GM23338 (cell line): ENCODE data around the gene CARD16. TPM values are rescaled to one million over a fixed set of nuclear protein-coding genes. Genes with fewer than 3 reads are reported as not detected.

Experiments
- ATAC-seq: fragments of 200-7000 bp; cut with Tn5 transposase; 3 replicates; pipeline ENCODE4 v1.9.1; 2020
- DNase-seq: peaks from one replicate; pipeline ENCODE4 v3.0.0-alpha.2; 2015; ENCODE audit warnings: low spot score
- H2AFZ ChIP-seq: fragments of 200-600 bp; sonication (generic); 2 replicates; pipeline ENCODE4 v1.8.0; 2016; ENCODE audit warnings: antibody characterized with exemption, mild to moderate bottlenecking, moderate library complexity
- H3F3A ChIP-seq: fragments of 200-600 bp; sonication (generic); replicated peaks from 2 replicates; pipeline ENCODE4 v1.8.0; 2017; ENCODE audit warnings: antibody characterized with exemption, mixed run types, low read depth
- H3K27ac ChIP-seq: fragments of 200-600 bp; sonication (generic); 2 replicates; pipeline ENCODE4 v1.6.1; 2016; ENCODE audit warnings: low read depth
- H3K27me3 ChIP-seq: fragments of 200-600 bp; sonication (generic); 2 replicates; pipeline ENCODE4 v1.8.0; 2016; ENCODE audit warnings: mild to moderate bottlenecking, mixed run types, moderate library complexity; ENCODE audit not compliant: insufficient read depth
- H3K36me3 ChIP-seq: fragments of 200-600 bp; sonication (generic); 2 replicates; pipeline ENCODE4 v1.8.0; 2016; ENCODE audit warnings: mild to moderate bottlenecking; ENCODE audit not compliant: insufficient read depth
- H3K4me1 ChIP-seq: fragments of 200-600 bp; sonication (generic); 2 replicates; pipeline ENCODE4 v1.8.0; 2016; ENCODE audit warnings: mild to moderate bottlenecking, moderate library complexity; ENCODE audit not compliant: insufficient read depth
- H3K4me2 ChIP-seq: fragments of 200-600 bp; sonication (generic); 2 replicates; pipeline ENCODE4 v1.7.1; 2017; ENCODE audit warnings: mixed run types
- H3K4me3 ChIP-seq: fragments of 200-600 bp; sonication (generic); 2 replicates; pipeline ENCODE4 v1.6.1; 2016; ENCODE audit warnings: mixed run types
- H3K79me2 ChIP-seq: fragments of 200-600 bp; sonication (generic); replicated peaks from 2 replicates; pipeline ENCODE4 v1.8.0; 2017; ENCODE audit warnings: mild to moderate bottlenecking; ENCODE audit not compliant: insufficient read depth
- H3K9me2 ChIP-seq: fragments of 200-600 bp; sonication (generic); 2 replicates; pipeline ENCODE4 v1.8.0; 2017; ENCODE audit not compliant: insufficient read depth
- H4K20me1 ChIP-seq: fragments of 200-600 bp; sonication (generic); replicated peaks from 2 replicates; pipeline ENCODE4 v1.8.0; 2017; ENCODE audit warnings: mild to moderate bottlenecking; ENCODE audit not compliant: insufficient read depth
- H3K27ac Mint-ChIP-seq: 2 replicates; pipeline ENCODE4 v1.8.0; 2020; ENCODE audit warnings: inconsistent platforms, mild to moderate bottlenecking, moderate library complexity, mixed read lengths
- H3K27me3 Mint-ChIP-seq: 3 replicates; pipeline ENCODE4 v1.8.0; 2022; ENCODE audit warnings: low read depth, mild to moderate bottlenecking, moderate library complexity, mixed read lengths, inconsistent platforms; ENCODE audit not compliant: insufficient read depth, poor library complexity
- H3K36me3 Mint-ChIP-seq: 3 replicates; pipeline ENCODE4 v1.8.0; 2021; ENCODE audit warnings: low read depth, mild to moderate bottlenecking, inconsistent platforms, moderate library complexity, mixed read lengths
- H3K4me1 Mint-ChIP-seq: 3 replicates; pipeline ENCODE4 v1.8.0; 2020; ENCODE audit warnings: mild to moderate bottlenecking, inconsistent platforms, mixed read lengths
- H3K4me3 Mint-ChIP-seq: 3 replicates; pipeline ENCODE4 v1.8.0; 2021; ENCODE audit warnings: moderate library complexity, mild to moderate bottlenecking, inconsistent platforms, mixed read lengths
- H3K9me3 Mint-ChIP-seq: 3 replicates; pipeline ENCODE4 v1.8.0; 2020; ENCODE audit warnings: moderate library complexity, mild to moderate bottlenecking, inconsistent platforms, mixed read lengths
- CREB1 ChIP-seq: fragments of 250-450 bp; sonication (Bioruptor Pico); IDR thresholded peaks from 2 replicates; pipeline ENCODE4 v1.5.0; 2020; ENCODE audit warnings: low read depth, mild to moderate bottlenecking, moderate library complexity
- CTCF ChIP-seq, 2 experiments: fragments of 200-600 bp in 1 of 2; sonication (generic) in 1 of 2; conservative IDR thresholded peaks; 2 replicates each; pipeline versions ENCODE4 v1.5.1 to v1.6.1; 2016 to 2017; ENCODE audit warnings: antibody characterized with exemption in 2 of 2, low read depth in 2 of 2, mild to moderate bottlenecking in 2 of 2, moderate library complexity in 1 of 2
- ETS1 ChIP-seq: IDR thresholded peaks from 2 replicates; pipeline ENCODE4 v1.6.1; 2016; ENCODE audit warnings: antibody characterized with exemption
- EZH2 ChIP-seq: fragments of 200-600 bp; sonication (generic); IDR thresholded peaks from one replicate; pipeline ENCODE4 v1.8.0; 2017; ENCODE audit warnings: antibody characterized with exemption, mild to moderate bottlenecking, low read depth; ENCODE audit not compliant: unreplicated experiment
- EZH2phosphoT487 ChIP-seq: fragments of 200-600 bp; sonication (generic); IDR thresholded peaks from one replicate; pipeline ENCODE4 v1.8.1; 2018; ENCODE audit warnings: antibody characterized with exemption; ENCODE audit not compliant: unreplicated experiment
- JUNB ChIP-seq: IDR thresholded peaks from one replicate; pipeline ENCODE4 v1.6.1; 2016; ENCODE audit warnings: antibody characterized with exemption; ENCODE audit not compliant: unreplicated experiment
- NANOG ChIP-seq: IDR thresholded peaks from 2 replicates; pipeline ENCODE4 v1.6.1; 2016; ENCODE audit warnings: antibody characterized with exemption, borderline replicate concordance
- POLR2AphosphoS5 ChIP-seq: IDR thresholded peaks from 2 replicates; pipeline ENCODE4 v1.6.1; 2016; ENCODE audit warnings: antibody characterized with exemption, low read depth
- REST ChIP-seq: IDR thresholded peaks from one replicate; pipeline ENCODE4 v1.6.1; 2018; ENCODE audit warnings: antibody characterized with exemption; ENCODE audit not compliant: unreplicated experiment
- STAT1 ChIP-seq: IDR thresholded peaks from one replicate; pipeline ENCODE4 v1.6.1; 2016; ENCODE audit warnings: antibody characterized with exemption; ENCODE audit not compliant: unreplicated experiment
- ZNF114 ChIP-seq: fragments of 250-450 bp; sonication (Bioruptor Pico); IDR thresholded peaks from 2 replicates; pipeline ENCODE4 v1.5.0; 2020; ENCODE audit warnings: mild to moderate bottlenecking, moderate library complexity
- ZNF331 ChIP-seq: fragments of 250-450 bp; sonication (Bioruptor Pico); IDR thresholded peaks from 2 replicates; pipeline ENCODE4 v1.5.0; 2020; ENCODE audit warnings: low read depth, mild to moderate bottlenecking, moderate library complexity
- ZNF462 ChIP-seq: fragments of 250-450 bp; sonication (Bioruptor Pico); IDR thresholded peaks from 2 replicates; pipeline ENCODE4 v1.5.0; 2020; ENCODE audit warnings: mild to moderate bottlenecking, moderate library complexity
- polyA plus RNA-seq: library from polyadenylated mRNA; unstranded; fragments of >200 nt; fragmentation: Nextera tagmentation; extraction: Ambion mirVana; gene quantifications from 2 replicates; pipeline ENCODE4 v1.2.1, GENCODE V29; 2016
- total RNA-seq: library from RNA; depleted of rRNA; stranded (reverse); fragments of >200 nt; shearing (Covaris generic); gene quantifications from 2 replicates; pipeline ENCODE4 v1.2.3, GENCODE V29; 2014

CARD16 gene
- total and polyA plus RNA-seq, 2 experiments from 2014 or later = not detected

- H3K4me3 Mint-ChIP-seq = no peak overlapping the region
- H3K36me3 Mint-ChIP-seq = peaks cover 5% of the 10 kb centered on the region; the same call in 1 of the 3 replicates
- H3K27me3 Mint-ChIP-seq = peaks cover 4% of the 10 kb centered on the region
- H3K9me2 ChIP-seq = no peaks in the 10 kb centered on the region
- no peaks in the 10 kb centered on the region for H4K20me1 ChIP-seq
- no peaks in the 10 kb centered on the region for H3F3A ChIP-seq
- H3K27me3 ChIP-seq = no peaks in the 10 kb centered on the region
- ATAC-seq (no peak), DNase-seq (no peak)
- no peak for TF ChIP-seq EZH2
- TF ChIP-seq REST = no peak
- TF ChIP-seq ETS1 = no peak
- no peak for TF ChIP-seq ZNF462 (CRISPR knock-in tag)
- TF ChIP-seq POLR2AphosphoS5 = no peak
- TF ChIP-seq JUNB = no peak
- no peak for TF ChIP-seq ZNF114 (CRISPR knock-in tag)
- TF ChIP-seq CTCF (conservative IDR thresholded peaks at IDR 0.05; ENCODE audit: low read depth in 2 of 2) = no peak
- no peak for TF ChIP-seq ZNF331 (CRISPR knock-in tag)
- no peak for TF ChIP-seq STAT1
- TF ChIP-seq NANOG = no peak
- TF ChIP-seq CREB1 (CRISPR knock-in tag) = no peak
- TF ChIP-seq EZH2phosphoT487 = no peak
- H3K27ac ChIP-seq = no peak overlapping the region
- H3K27ac Mint-ChIP-seq = no peak overlapping the region
- no peaks in the 10 kb centered on the region for H3K79me2 ChIP-seq
- H3K4me2 ChIP-seq = no peak overlapping the region
- no peaks in the 10 kb centered on the region for H3K36me3 ChIP-seq
- H3K4me3 ChIP-seq = no peak overlapping the region
- no peaks in the 10 kb centered on the region for H3K9me3 Mint-ChIP-seq
- no peaks in the 10 kb centered on the region for H3K4me1 Mint-ChIP-seq
- no peak overlapping the region for H2AFZ ChIP-seq
- H3K4me1 ChIP-seq = no peaks in the 10 kb centered on the region
Observed at GRCh38 chr11:105005451-105005845, 39.7 kb downstream of the CARD16 start.
